K562 (cell line): ENCODE results near the gene CUL2.

Experiments
- CEBPB ChIP-seq: fragments of 450-650 bp; IDR thresholded peaks from 2 replicates; pipeline ENCODE4 v1.6.1; 2016; ENCODE audit warnings: missing genetic modification characterization, missing compliant biosample characterization
- FOXM1 ChIP-seq, 2 experiments: fragments of 450-650 bp in 1 of 2; sonication (generic) in 1 of 2; formaldehyde crosslinking in 1 of 2; IDR thresholded peaks; 2 replicates each; pipeline versions ENCODE4 v1.6.1 to v1.9.0; 2017 to 2022; ENCODE audit warnings: low read depth in 2 of 2, mild to moderate bottlenecking in 2 of 2, missing genetic modification reagents in 1 of 2, moderate library complexity in 1 of 2
- KHSRP ChIP-seq: fragments of 450-650 bp; IDR thresholded peaks from 2 replicates; pipeline ENCODE4 v1.6.1; 2017
- MYBL2 ChIP-seq, 2 experiments: fragments of 450-650 bp in 1 of 2; sonication (generic) in 1 of 2; formaldehyde crosslinking in 1 of 2; IDR thresholded peaks; 2 replicates each; pipeline versions ENCODE4 v1.6.1 to v1.8.1; 2017 to 2022; ENCODE audit warnings: borderline replicate concordance in 1 of 2, inconsistent platforms in 1 of 2, low read depth in 1 of 2, mild to moderate bottlenecking in 1 of 2, missing genetic modification reagents in 1 of 2, moderate library complexity in 1 of 2
- RFX5 ChIP-seq: IDR thresholded peaks from 2 replicates; pipeline ENCODE4 v1.6.1; 2011; ENCODE audit warnings: low read depth, mild to moderate bottlenecking, improper control_type of control experiment, low read length
- ZBTB7A ChIP-seq: IDR thresholded peaks from 2 replicates; pipeline ENCODE4 v1.6.1; 2011; ENCODE audit warnings: low read depth, mild to moderate bottlenecking, low read length, moderate library complexity, borderline replicate concordance; ENCODE audit not compliant: control insufficient read depth
- ZNF146 ChIP-seq: IDR thresholded peaks from one replicate; pipeline ENCODE4 v1.6.1; 2018; ENCODE audit warnings: missing compliant biosample characterization; ENCODE audit not compliant: unreplicated experiment
- TF ChIP-seq, protein P1 (sequence below): sonication (generic); formaldehyde crosslinking; IDR thresholded peaks from 2 replicates; pipeline ENCODE4 v1.8.0; 2023; ENCODE audit warnings: mild to moderate bottlenecking, missing genetic modification reagents
- TF ChIP-seq, protein P2 (sequence below), 3 experiments: IDR thresholded peaks in 2 of 3; conservative IDR thresholded peaks in 1 of 3; 2 replicates each; pipeline ENCODE4 v1.5.1; 2011 to 2012; ENCODE audit warnings: low read length in 3 of 3, mild to moderate bottlenecking in 3 of 3, control low read depth in 2 of 3, improper control_type of control experiment in 1 of 3, inconsistent platforms in 1 of 3, low read depth in 1 of 3, mixed read lengths in 1 of 3, moderate library complexity in 1 of 3; ENCODE audit not compliant: insufficient read depth in 2 of 3
- TF ChIP-seq, protein P3 (sequence below), 3 experiments: fragments of 200-800 bp in 1 of 3; fragments of 250-450 bp in 1 of 3; fragments of 450-650 bp in 1 of 3; sonication (Bioruptor Pico) in 1 of 3; sonication (Bioruptor generic) in 1 of 3; formaldehyde crosslinking in 1 of 3; IDR thresholded peaks; 2 replicates each; pipeline versions ENCODE4 v1.6.1 to v1.8.0; 2016 to 2022; ENCODE audit warnings: mild to moderate bottlenecking in 2 of 3, missing genetic modification characterization in 2 of 3, missing compliant biosample characterization in 1 of 3, moderate library complexity in 1 of 3

DNA sequence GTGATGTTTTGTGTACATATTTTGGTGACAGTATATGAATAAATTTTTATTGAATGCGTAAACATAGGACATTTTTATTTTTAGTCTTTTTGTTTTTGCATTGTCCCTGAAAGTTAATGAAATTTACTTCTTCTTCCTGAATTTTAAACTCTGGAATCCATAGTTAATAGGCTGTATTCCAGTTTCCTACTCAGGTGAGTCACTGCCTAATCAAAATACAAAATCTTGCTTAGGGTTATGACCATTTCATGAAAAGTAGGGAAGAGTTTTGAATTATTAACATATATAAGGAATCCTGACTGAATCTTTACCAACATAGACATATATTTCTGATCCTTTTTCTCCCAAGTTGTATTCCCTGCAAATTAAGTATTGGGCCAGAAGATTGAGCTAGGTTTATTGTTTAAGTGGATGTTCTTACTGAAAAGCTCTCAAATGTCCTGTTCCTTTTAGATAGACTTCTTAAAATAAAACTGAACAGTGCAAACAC is 39.1 kb upstream of the CUL2 start:
- TF ChIP-seq, protein P1, sequence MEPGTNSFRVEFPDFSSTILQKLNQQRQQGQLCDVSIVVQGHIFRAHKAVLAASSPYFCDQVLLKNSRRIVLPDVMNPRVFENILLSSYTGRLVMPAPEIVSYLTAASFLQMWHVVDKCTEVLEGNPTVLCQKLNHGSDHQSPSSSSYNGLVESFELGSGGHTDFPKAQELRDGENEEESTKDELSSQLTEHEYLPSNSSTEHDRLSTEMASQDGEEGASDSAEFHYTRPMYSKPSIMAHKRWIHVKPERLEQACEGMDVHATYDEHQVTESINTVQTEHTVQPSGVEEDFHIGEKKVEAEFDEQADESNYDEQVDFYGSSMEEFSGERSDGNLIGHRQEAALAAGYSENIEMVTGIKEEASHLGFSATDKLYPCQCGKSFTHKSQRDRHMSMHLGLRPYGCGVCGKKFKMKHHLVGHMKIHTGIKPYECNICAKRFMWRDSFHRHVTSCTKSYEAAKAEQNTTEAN (CRISPR knock-in tag), result no peak
- TF ChIP-seq, protein P2, sequence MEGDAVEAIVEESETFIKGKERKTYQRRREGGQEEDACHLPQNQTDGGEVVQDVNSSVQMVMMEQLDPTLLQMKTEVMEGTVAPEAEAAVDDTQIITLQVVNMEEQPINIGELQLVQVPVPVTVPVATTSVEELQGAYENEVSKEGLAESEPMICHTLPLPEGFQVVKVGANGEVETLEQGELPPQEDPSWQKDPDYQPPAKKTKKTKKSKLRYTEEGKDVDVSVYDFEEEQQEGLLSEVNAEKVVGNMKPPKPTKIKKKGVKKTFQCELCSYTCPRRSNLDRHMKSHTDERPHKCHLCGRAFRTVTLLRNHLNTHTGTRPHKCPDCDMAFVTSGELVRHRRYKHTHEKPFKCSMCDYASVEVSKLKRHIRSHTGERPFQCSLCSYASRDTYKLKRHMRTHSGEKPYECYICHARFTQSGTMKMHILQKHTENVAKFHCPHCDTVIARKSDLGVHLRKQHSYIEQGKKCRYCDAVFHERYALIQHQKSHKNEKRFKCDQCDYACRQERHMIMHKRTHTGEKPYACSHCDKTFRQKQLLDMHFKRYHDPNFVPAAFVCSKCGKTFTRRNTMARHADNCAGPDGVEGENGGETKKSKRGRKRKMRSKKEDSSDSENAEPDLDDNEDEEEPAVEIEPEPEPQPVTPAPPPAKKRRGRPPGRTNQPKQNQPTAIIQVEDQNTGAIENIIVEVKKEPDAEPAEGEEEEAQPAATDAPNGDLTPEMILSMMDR (IDR thresholded peaks at IDR 0.05 in 2 of 3, conservative IDR thresholded peaks at IDR 0.05 in 1 of 3; ENCODE audit: insufficient read depth in 2 of 3, low read depth in 1 of 3, low read length in 3 of 3), result no peak
- no peak for TF ChIP-seq ZBTB7A
- TF ChIP-seq, protein P3, sequence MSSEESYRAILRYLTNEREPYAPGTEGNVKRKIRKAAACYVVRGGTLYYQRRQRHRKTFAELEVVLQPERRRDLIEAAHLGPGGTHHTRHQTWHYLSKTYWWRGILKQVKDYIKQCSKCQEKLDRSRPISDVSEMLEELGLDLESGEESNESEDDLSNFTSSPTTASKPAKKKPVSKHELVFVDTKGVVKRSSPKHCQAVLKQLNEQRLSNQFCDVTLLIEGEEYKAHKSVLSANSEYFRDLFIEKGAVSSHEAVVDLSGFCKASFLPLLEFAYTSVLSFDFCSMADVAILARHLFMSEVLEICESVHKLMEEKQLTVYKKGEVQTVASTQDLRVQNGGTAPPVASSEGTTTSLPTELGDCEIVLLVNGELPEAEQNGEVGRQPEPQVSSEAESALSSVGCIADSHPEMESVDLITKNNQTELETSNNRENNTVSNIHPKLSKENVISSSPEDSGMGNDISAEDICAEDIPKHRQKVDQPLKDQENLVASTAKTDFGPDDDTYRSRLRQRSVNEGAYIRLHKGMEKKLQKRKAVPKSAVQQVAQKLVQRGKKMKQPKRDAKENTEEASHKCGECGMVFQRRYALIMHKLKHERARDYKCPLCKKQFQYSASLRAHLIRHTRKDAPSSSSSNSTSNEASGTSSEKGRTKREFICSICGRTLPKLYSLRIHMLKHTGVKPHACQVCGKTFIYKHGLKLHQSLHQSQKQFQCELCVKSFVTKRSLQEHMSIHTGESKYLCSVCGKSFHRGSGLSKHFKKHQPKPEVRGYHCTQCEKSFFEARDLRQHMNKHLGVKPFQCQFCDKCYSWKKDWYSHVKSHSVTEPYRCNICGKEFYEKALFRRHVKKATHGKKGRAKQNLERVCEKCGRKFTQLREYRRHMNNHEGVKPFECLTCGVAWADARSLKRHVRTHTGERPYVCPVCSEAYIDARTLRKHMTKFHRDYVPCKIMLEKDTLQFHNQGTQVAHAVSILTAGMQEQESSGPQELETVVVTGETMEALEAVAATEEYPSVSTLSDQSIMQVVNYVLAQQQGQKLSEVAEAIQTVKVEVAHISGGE (CRISPR knock-in tag; IDR thresholded peaks at IDR 0.05), result no peak
- no peak for TF ChIP-seq MYBL2 (IDR thresholded peaks at IDR 0.05; ENCODE audit: low read depth)
- TF ChIP-seq MYBL2 (CRISPR knock-in tag; IDR thresholded peaks at IDR 0.05; ENCODE audit: borderline replicate concordance), result no peak
- TF ChIP-seq CEBPB (tag), result no peak
- TF ChIP-seq FOXM1 (IDR thresholded peaks at IDR 0.05; ENCODE audit: low read depth), result no peak
- no peak for TF ChIP-seq FOXM1 (CRISPR knock-in tag; IDR thresholded peaks at IDR 0.05; ENCODE audit: low read depth)
- TF ChIP-seq RFX5, result no peak
- TF ChIP-seq ZNF146 (CRISPR knock-in tag), result no peak
- no peak for TF ChIP-seq KHSRP
